ENCODE results near the gene CTSZ.

GRCh38 chr20:58998656-58999055 is 8.4 kb downstream of the CTSZ start:
- TF ChIP-seq PATZ1 (CRISPR knock-in tag; IDR thresholded peaks at IDR 0.05; ENCODE audit: borderline replicate concordance) (no peak), ARNTL (CRISPR knock-in tag; IDR thresholded peaks at IDR 0.05; ENCODE audit: borderline replicate concordance, low read depth) (no peak), ZFP3 (CRISPR knock-in tag; IDR thresholded peaks at IDR 0.05) (no peak), TSHZ2 (CRISPR knock-in tag; IDR thresholded peaks at IDR 0.05) (no peak), BACH2 (CRISPR knock-in tag; IDR thresholded peaks at IDR 0.05; ENCODE audit: borderline replicate concordance) (no peak), ZNF8 (CRISPR knock-in tag; IDR thresholded peaks at IDR 0.05) (no peak)

Data from SK-N-SH treated with all-trans-retinoic acid at 6 μM for 48 hours (cell line).